GM18867 (cell line): ENCODE data around the gene ZNF140.

Experiments used
- ATAC-seq: cut with Tn5 transposase; IDR thresholded peaks from one replicate; pipeline ENCODE4 v1.9.1; 2021; ENCODE audit warnings: mild to moderate bottlenecking, moderate library complexity; ENCODE audit not compliant: unreplicated experiment

ZNF140 gene

DNA sequence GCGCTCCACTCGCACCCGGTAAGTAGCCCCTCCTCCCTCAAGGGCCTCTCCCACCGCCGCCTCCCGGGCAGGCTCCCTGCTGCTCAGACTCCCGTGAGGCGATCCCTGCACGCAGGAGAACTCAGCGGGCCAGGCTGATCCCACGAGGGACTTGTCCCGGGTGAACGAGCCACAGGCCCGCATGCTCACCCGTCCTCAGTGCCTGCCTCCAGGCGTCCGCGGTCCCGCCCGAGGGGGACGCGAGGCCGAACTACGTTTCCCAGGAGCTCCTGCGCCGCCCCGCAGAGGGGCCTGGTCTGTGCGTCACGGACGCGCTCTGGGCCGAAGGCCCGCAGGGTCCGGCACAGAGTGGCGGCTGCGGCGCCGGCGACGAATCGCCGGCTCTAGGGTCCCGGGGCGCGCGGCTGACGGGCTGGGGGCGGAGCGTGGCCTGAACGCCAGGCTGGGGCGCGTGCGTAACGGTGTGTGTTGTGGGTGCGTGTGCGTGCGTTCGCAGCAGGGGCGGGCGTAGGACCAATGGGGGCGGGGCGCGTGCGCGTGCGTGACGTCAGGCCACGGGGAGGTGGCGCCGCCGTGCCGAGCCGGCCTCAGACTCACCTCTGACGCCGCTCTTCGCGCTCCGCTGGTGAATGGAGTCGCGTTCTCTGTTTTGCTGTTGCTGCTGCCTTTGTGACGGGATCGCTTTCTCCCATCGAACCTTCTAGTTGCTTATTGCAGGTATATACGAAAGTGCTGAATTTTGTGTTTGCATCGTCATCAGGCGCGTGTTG lies 49.5 kb downstream of the ZNF140 start, which contains the start of the genes ZNF10 and ZNF891:
Gene ZNF10, plus strand, starts transcription at position 590 of the 770 bp plus-strand sequence. CDS start 13,866 bp downstream, outside the sequence.
Gene ZNF891, minus strand, starts transcription at position 237 of the 770 bp plus-strand sequence. CDS start 8,356 bp downstream, outside the sequence.
- ATAC-seq = peak; percentile 92

DNA sequence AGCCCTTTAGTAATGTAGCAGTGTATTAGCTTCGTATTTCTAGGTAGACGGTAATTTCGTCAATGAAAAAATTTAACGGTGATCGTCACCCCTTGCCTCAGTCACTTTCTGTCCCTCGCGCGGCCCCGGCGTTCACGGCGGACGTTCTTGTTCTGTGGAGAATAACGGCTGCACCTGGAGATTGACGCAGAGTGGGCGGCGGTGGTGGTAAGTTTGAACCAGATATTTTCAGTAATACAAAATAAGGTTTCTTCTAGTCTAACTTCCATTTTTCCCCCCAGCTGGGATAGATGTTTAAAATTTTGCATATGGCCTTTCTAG lies 50.0 kb downstream of the ZNF140 start:
- peak; percentile 8 for ATAC-seq

DNA sequence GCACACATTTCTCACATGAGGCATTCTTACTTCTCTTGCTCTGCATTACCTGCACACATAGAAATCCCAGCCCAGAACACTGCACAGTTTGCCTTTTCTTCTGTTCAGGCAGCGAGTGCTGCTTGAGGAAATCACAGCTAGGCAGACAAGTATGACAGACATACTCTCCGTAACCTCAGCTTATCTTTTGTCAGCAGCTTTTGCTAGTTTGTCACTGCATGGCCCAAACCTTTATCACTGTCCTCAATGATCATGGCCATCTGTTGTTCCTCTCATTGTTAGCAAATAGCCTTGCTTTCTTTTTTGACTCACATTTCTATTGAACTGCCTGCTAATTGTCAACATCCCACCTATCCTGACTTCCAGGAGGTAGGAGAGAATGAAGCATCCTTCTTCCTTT lies 55.0 kb downstream of the ZNF140 start:
- no peak for ATAC-seq

DNA sequence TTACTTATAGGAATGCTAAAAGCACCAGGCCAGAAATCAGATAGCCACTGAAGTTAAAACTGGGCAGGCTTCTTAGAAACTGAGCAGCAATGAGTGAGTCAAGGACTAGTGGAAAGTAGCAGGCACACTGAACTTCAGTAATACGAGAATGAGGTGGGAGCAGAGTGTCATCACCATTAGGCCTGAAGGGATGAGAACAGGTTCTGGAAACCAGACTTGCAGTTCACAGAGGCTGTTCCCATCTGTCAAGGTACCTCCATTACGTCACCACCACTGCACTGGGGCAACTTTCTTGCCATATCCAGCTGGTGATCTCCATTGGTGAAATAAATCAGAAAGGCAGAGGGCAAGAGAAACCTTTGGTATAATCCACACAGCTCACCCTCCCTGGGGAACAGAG lies 65.3 kb downstream of the ZNF140 start:
- no peak for ATAC-seq

DNA sequence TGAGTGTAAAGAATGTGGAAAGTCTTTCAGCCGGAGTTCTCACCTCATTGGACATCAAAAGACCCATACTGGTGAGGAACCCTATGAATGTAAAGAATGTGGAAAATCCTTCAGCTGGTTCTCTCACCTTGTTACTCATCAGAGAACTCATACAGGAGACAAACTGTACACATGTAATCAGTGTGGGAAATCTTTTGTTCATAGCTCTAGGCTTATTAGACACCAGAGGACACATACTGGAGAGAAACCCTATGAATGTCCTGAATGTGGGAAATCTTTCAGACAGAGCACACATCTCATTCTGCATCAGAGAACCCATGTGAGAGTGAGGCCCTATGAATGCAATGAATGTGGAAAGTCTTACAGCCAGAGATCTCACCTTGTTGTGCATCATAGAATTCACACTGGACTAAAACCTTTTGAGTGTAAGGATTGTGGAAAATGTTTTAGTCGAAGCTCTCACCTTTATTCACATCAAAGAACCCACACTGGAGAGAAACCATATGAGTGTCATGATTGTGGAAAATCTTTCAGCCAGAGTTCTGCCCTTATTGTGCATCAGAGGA lies 75.5 kb downstream of the ZNF140 start:
- ATAC-seq = no peak
